Measurements from ENCODE around the gene SUPT6H.

DNA sequence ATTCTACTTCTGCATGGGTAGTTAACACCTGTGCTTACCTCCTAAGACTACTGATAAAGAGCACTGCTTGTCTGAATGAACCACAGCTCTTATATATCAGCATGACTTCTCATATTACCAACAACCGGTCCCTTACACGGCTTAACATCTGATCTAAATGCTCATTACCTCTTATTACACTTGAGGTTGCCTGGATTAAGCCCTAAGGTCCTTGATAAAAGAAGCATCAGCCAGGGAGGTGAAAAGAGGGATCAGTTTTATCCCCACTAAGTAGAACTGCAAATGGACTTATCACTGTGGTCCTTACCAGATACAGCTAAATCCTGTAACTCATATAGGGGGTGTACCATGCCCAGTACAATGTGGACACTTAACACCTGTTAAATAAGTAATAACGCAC lies 39.8 kb upstream of the SUPT6H start:
- no peak for TF ChIP-seq POLR2AphosphoS5 (IDR thresholded peaks at IDR 0.05)
- TF ChIP-seq, protein P1, sequence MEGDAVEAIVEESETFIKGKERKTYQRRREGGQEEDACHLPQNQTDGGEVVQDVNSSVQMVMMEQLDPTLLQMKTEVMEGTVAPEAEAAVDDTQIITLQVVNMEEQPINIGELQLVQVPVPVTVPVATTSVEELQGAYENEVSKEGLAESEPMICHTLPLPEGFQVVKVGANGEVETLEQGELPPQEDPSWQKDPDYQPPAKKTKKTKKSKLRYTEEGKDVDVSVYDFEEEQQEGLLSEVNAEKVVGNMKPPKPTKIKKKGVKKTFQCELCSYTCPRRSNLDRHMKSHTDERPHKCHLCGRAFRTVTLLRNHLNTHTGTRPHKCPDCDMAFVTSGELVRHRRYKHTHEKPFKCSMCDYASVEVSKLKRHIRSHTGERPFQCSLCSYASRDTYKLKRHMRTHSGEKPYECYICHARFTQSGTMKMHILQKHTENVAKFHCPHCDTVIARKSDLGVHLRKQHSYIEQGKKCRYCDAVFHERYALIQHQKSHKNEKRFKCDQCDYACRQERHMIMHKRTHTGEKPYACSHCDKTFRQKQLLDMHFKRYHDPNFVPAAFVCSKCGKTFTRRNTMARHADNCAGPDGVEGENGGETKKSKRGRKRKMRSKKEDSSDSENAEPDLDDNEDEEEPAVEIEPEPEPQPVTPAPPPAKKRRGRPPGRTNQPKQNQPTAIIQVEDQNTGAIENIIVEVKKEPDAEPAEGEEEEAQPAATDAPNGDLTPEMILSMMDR (IDR thresholded peaks at IDR 0.05), result no peak
